HG03354 (cell line): Measurements from ENCODE around the gene OPCML.

ENCODE experiments used
- ATAC-seq: cut with Tn5 transposase; IDR thresholded peaks from one replicate; pipeline ENCODE4 v1.9.1; 2021; ENCODE audit warnings: mild to moderate bottlenecking; ENCODE audit not compliant: unreplicated experiment, poor library complexity, severe bottlenecking

OPCML gene

DNA sequence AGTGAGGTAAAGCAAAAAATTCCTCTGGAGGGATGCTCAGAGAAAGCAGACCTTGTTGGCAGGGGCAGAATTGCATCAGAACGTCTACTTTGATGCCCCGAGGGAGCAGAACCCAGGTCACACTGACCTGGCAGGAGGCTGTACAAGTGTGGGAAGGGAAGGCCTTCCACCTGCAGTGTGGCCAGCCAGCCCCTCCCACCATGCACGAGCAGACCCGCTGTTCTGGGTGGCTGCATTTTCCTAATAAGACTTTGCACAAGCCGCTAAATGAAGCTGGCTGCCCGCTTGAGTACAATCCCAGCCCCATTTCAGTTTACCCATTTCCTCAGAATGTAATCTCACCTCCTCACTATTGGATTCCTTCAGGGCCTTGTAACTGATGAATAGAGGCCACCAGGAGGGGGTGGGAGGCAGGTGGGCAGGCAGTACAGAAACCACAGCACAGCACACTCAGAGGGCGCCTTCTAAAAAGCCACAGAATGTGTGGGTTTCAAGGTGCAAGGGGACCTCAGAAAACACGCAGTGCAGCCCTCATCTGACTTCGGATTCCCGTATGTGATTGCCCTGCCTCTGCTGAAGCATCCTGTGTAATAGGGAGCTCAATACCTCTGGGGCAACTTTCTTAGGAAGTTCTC lies 316.6 kb downstream of the OPCML start:
- no peak for ATAC-seq

DNA sequence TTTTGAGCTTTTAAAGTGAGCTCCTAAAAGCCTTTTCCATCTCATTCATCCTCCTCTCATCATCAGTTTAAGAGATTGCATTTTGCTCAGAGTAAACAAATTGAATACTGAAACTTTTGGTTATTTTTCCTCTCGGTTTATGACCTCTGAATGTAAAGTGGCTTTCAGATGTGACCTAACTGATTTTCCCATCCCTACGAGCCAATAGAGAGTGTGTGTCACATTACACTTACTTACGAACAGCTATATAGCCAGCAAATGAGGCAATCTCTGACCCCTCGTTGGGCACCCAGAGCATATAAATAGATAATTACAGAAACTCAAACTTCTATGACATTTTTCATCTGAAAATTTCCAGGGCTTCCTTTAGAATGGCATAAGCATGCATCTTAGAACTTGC lies 317.7 kb downstream of the OPCML start:
- ATAC-seq: no peak

DNA sequence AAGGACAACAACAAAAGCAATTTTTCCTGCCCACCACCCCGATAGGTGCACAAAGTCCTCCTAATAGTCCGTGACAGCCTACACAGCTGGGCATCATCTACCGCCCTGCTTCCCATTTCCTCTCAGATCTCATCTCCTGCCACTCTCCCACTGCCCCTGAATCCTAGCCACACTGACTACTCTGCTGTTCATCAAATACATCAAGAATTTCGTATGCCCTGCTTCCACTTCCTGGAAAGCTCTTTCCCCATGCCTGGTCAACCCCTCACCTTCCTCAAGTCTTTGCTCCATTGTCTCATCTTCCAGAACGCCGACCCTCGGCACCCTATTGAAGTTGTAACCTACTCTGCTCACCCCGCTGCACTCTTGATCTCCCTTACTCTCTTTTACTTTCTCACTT lies 320.1 kb downstream of the OPCML start:
- ATAC-seq: no peak

DNA sequence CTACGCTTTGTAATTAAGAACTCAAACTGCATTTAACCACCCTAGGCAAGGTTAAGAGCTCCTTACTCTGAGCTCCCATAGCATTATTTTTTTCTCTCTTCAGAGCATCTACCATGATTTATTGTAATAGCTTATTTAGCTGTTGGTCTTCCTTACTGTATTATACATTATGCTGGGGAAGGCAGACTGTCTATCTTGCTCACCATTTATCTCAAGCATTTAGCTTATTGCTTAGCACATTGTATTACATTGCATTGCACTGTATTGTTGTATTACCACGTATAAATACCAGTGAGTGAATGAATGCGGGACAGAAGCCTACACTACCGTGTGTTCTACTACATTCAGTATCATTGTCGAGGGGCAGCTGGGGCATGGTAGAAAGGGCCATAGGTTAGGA lies 324.3 kb downstream of the OPCML start:
- no peak for ATAC-seq

DNA sequence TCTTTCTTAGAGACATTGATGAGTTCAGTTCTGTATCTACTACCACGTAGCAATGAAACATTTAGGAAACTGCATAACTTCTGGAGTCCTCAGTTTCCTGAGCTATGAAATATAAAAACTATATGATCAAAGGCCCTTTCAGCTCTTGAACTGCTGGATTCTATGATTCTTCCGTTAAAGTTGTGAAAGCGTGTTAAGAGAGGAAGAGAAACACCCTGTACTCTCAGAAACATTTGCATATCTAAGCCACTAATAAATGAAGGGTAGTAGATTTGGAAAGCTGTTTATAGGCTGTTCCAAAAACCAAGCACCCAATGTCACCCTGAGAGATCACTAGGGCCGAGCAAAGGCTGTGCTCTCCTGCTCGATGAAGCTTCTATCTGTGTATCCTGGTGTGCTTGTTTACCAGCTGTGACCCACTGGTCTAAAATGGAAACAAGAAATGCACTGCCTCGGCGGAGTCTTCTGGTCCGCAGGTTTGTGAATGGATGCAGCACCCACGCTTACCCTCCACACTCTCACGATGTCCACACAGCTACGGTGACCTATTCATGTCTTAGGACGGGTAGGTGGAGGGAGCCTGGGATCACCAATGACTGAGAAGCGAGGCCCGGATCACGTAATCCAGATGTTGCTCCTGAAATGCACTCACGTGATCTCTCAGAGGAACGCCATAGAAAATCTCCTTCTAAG lies 325.8 kb downstream of the OPCML start:
- no peak for ATAC-seq

DNA sequence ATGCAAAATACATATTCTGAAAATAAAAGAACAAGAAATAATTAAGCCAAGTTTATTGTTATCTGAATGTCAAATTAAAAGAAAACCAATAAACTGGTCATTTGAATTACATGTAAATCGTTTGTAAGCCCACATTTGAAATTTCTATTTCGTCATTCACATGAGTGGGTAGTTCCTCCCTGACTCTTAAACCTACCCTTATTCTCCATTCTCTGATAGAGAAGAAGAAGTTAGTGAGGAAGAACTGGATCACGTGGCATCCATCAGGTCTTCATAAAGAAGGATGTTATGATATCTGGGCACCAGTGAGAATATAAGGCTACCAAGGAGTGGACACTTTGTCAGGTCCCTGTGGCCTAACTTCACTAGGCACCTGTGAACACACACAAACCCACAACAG lies 328.1 kb downstream of the OPCML start:
- no peak for ATAC-seq

DNA sequence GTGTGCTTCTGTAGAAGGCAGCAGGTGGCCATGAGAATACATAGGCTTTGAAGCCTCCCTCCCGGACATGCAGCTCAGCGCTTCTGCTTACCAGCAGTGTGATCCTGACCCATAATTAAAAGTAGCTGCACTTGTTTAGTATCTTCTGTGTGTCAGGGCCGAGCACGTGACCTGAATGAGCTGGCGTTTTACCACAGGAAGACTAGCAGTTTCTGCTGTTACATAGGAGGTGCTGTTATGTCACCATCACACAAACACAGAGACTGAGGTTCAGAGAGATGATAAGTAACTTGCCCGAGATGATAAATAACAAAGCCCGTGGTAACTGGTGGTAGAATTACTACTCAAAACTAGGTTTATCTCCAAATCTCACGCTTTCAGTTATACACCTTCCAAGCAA lies 329.5 kb downstream of the OPCML start:
- no peak for ATAC-seq

DNA sequence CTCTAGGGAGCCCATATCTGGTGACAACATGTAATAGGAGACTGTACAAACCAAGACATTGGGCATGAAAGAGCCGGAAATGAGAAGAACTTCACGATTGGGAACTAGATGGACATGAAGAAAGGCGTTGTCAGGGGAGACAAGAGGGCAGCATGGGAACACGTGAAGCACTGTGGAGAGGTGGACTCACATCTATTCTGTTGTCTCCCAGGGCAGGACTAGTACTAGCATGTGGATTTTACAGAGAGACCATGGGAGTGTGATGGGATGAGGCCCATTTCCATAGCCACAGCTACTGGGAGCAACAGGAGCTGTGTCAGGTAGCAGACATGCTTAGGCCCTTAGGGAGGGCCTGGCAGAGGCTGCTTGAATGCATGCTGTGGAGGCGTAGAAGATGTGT lies 333.9 kb downstream of the OPCML start:
- no peak for ATAC-seq

DNA sequence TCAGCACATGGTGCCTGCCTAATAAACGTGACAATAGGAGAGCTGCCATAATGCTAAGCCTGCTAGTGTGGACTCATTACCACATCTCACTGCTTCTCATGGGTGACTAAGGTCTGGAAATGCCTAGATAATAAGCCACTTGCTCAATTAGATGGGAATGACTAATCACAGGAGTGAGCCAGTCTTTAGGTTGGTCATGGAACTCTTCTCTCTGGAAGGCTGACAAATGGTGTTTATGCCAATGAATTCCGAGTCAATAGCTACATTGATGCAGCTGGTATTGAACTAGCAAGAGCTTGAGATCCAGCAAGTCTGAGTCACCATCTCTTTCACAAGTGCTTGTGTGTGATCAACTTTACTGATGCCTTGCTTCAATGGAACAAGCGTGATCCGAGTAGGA lies 334.9 kb downstream of the OPCML start:
- no peak for ATAC-seq

DNA sequence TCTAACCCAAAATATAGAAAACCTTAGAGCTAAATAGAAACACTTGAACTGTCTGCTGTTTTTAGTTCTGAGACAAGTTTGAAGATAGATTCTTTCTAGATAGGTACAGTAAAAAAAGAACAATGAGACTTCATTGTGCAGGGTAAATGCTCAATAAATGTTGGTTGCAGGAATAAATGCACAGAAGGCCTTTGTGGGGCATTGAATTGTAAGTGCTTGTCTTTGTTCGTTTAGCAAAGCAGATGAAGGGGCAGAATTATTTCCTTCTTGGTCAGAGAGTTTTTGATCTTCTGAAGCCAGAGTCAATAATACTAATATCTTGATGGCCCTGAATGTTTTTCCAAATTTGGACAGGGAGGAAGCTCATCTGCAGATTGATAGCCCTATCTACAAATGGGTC lies 340.4 kb downstream of the OPCML start:
- no peak for ATAC-seq

DNA sequence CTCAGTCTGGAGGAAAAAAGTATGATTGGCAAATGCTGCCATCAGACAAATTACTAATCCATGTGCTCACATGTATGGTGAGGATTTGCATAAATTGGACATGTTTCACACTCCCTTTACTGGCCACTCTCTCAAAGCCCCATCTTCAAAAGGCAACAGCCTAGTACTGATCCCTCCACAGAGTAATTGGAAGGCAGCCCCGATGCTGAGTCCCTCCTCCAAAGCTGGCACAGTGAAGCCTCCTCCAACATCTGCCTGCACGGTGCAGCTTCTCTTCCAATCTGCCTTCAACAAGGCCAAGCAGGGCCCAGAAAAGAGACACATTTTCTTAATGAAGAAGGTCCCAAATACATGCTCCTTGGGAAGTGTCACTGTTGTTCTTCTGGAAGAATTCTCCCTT lies 350.6 kb downstream of the OPCML start:
- ATAC-seq: no peak

DNA sequence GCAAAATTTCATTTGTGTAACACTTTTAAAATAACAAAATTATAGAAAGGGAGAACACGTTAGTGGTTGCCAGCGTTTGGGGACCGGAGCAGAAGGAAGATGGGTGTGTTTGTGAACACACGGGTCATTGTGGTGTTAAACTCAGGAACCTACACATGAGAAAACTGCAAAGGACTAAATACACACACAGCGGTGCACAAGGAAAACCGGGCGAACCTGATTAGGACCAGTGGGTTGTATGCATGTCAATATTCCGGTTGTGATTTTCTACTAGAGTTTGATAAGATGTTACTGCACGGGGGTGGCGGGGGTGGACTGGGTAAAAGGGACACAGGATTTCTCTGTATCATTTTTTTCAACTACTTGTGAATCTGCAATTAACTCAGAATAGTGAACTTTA lies 351.2 kb downstream of the OPCML start:
- no peak for ATAC-seq

DNA sequence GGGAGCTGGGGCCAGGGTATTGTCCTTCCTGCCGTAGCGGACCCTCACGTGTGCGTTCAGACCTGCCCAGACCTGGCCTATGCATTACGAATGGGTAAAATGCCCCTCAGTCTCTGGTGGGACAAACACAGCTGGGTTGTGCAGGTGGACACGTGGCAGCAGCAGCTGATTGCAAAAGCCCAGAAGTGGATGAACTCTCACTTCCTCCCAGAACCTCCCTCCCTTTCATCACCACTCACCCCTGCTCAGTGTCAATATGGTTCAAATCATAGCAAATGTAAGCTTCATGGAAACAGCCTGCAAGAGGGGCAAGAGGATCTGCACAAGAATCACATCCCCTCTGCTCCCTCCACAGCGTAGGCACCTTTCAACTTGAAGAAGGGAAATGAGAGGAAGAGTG lies 352.1 kb downstream of the OPCML start:
- no peak for ATAC-seq

DNA sequence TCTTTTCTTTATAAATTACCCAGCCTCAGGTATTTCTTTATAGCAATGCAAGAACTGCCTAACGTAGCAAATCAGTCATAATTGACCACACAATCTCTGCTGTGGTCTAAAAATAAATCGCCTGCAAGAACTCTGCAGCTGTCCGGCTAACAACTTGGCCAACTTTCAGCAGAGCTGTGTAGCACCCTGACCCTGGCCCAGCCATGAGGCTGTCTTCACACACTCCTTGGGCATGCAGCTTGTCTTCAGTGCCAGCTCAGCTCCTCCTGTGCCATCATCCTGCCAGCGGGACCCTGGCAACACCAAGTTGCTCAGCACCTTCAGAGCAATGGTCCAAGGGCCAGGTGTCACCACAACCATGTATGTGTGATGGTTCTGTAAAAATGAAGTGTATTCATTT lies 355.6 kb downstream of the OPCML start:
- ATAC-seq: no peak

DNA sequence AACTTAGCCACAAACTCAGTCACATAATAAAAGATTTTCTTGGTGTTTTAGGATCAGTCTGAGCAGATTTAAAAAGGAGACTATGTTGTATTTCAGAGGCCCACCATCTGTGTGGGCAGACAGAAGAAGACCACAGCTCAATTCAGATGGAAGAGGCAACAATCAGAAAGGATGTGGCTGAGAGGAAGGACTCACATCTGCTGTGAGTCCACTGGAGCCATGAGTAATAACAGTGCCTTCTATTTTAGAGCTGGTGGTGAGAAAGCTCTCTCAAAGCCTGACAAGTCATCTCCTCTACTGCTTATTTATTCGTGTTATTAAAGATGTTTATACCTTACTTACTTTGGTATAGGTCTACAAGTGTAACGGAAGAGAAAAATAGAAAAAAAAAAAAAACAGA lies 357.2 kb downstream of the OPCML start:
- ATAC-seq: no peak

DNA sequence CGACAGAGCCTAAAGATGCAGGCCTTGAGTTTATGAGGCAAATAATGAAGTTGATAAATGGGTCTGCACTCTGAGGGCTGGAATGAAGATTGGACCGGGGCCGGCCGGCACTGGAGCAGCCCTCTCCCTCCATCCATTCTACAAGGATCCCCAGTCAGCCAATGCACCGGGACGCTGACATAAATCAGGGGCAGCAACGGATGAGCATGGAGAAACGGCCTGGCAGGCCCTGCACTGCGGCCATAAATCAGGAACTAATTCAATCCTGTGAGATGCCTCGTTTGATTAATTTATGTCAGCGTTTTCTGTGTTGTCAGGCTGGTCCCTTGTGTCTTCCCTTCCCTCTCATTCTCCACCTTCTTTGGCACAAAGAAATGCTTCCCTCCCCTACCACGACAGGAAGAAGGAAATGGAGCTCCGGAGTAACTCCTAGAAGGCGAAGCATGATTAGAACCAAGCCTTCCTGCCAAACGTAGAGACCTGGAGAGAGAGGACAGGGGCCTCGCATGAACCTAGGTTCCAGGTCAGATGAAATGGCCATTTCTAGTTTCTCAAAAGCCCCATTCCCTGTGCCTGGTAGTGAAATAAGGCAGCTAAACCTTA lies 358.4 kb downstream of the OPCML start:
- ATAC-seq: no peak

DNA sequence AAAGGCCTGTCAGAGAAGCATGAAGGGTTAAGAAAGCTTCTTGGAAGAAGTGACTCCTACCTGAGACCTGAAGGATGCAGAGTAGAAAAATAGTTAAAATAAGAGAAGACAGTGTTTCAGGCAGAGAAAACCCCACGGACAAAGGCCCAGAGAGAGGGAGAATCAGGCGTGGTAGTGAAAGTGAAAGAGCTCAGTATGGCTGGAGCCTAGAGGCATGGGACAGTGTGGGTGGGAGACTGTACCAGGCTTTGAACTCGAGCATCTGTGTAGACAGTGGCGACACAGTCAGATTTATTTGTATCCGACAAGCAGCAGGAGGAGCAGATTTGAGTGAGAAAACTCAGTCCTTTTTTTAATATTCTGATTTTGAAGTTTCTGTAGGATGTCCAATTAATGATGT lies 360.0 kb downstream of the OPCML start:
- ATAC-seq: no peak

DNA sequence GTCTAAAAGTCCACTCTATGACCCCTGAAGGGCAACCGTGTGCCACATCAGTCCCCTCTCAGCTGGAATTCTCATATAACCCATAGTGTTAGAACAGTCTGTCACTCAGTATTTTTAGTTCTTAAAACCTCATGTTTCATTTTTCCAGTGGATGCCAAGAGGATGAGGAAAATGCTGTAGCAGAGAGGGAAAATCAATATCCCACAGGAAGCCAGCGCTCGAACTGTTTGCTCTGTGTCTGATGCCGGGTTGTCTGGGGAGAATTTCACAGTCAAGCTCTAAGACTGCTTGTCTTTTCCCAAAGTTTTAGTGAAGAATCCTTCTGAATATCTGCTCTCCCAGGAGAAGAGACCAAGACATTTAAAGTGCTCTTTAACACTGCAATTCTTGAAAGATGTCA lies 360.9 kb downstream of the OPCML start:
- no peak for ATAC-seq

DNA sequence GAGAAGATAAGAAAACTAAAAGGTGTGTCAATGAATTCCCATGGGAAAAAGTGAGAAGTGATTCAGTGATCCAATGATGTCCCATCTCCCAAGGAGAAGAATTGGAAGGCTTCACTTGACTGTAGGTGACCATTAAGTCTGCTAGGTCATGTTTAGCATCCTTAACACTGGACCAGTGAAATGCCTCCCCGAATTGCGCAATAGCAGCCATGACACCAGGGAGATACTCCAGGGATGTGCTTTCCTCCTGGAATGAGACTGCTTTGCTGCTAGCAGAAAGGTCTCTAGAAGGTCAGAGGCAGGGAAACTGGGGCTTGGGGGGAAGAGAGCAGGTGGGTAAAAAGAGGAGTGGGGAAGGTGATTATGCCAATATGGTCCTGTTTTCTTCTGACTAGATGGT lies 364.3 kb downstream of the OPCML start:
- ATAC-seq: no peak

DNA sequence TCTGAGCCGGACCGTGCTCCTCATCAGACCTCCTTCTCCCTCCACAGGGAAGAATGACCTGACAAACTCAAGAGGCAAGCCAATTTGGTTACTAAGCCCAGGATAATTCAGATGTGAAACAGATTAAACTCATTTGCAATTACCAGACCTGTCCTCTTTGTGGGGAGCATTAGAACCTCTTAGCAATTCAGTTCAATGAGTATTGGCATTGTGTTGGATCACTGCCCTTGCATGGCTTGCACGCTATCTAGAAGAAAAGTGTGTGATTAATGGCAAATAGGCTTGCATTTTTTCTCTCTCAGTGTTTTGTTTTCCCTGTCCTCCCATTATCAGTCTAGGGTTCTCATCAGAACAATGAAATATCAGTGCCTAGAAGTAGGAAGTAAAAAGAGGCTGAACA lies 365.6 kb downstream of the OPCML start:
- no peak for ATAC-seq

DNA sequence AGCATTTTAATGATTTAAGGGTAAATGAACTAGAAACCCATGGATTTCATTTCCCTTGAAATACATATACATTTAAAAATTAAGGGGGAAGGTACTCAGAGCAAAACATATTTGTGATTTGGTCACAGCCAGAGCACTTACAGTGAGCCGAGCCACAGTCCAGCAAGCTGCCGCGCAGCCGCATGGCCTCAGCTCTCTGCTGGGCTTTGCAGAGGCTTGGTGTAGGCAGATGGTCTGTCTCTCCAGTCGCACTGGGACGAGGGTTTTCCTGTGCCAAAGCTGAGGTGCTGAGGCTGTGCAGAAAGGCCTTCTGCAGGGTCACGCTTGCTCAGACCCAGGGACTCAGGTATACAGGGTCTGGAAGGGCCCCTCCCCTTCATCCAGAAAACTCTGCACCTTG lies 367.3 kb downstream of the OPCML start:
- ATAC-seq: no peak
